K562 (cell line): ENCODE results near the gene OBSL1. TPM values are rescaled to one million over a fixed set of nuclear protein-coding genes. Genes with fewer than 3 reads are reported as not detected.

Experiments used
- CREB1 ChIP-seq, 2 experiments: sonication (generic) in 1 of 2; formaldehyde crosslinking in 1 of 2; IDR thresholded peaks; 2 replicates each; pipeline versions ENCODE4 v1.6.1 to v1.8.0; 2012 to 2022; ENCODE audit warnings: inconsistent platforms in 1 of 2, mild to moderate bottlenecking in 1 of 2, missing genetic modification reagents in 1 of 2, moderate library complexity in 1 of 2
- HMGN3 ChIP-seq: IDR thresholded peaks from 2 replicates; pipeline ENCODE4 v1.6.1; 2011; ENCODE audit warnings: borderline replicate concordance, low read depth, mild to moderate bottlenecking, mixed read lengths, low read length; ENCODE audit not compliant: insufficient read length; ENCODE audit errors: extremely low read depth
- RFX1 ChIP-seq: fragments of 450-650 bp; IDR thresholded peaks from 2 replicates; pipeline ENCODE4 v1.6.1; 2016; ENCODE audit warnings: mild to moderate bottlenecking, moderate library complexity
- SP1 ChIP-seq: sonication (generic); formaldehyde crosslinking; IDR thresholded peaks from 2 replicates; pipeline ENCODE4 v1.8.1; 2022; ENCODE audit warnings: mild to moderate bottlenecking, missing genetic modification reagents
- polyA plus RNA-seq, 8 experiments: library from polyadenylated mRNA; depleted of rRNA in 4 of 8; stranded (reverse) in 5 of 8; unstranded in 3 of 8; fragments of >200 nt; fragmentation: Nextera tagmentation in 2 of 8; fragmentation: Illumina TruSeq in 1 of 8; extraction: Ambion mirVana in 2 of 8; extraction: Trizol in 1 of 8; gene quantifications; 2 replicates each; pipeline versions ENCODE4 v1.2.1 to v1.2.3, GENCODE V29; 2011 to 2014; ENCODE audit warnings: inconsistent platforms in 1 of 8, missing spikeins in 1 of 8
- total RNA-seq, 7 experiments: library from RNA; depleted of rRNA in 6 of 7; stranded (reverse); fragments of >200 nt in 6 of 7; fragmentation: Illumina TruSeq in 2 of 7; extraction: Trizol in 2 of 7; gene quantifications; 2 replicates each; pipeline versions ENCODE4 v1.2.1 to v1.2.3, GENCODE V29; 2011 to 2021; ENCODE audit warnings: low replicate concordance in 1 of 7
- TF ChIP-seq, protein P1 (sequence below): sonication (generic); formaldehyde crosslinking; IDR thresholded peaks from 2 replicates; pipeline ENCODE4 v1.5.0; 2020; ENCODE audit warnings: missing genetic modification reagents
- TF ChIP-seq, protein P2 (sequence below), 3 experiments: IDR thresholded peaks in 2 of 3; conservative IDR thresholded peaks in 1 of 3; 2 replicates each; pipeline ENCODE4 v1.5.1; 2011 to 2012; ENCODE audit warnings: low read length in 3 of 3, mild to moderate bottlenecking in 3 of 3, control low read depth in 2 of 3, improper control_type of control experiment in 1 of 3, inconsistent platforms in 1 of 3, low read depth in 1 of 3, mixed read lengths in 1 of 3, moderate library complexity in 1 of 3; ENCODE audit not compliant: insufficient read depth in 2 of 3
- TF ChIP-seq, protein P3 (sequence below), 2 experiments: fragments of 450-650 bp; conservative IDR thresholded peaks; 2 replicates each; pipeline ENCODE4 v1.6.1; 2017; ENCODE audit warnings: mild to moderate bottlenecking in 2 of 2, moderate library complexity in 2 of 2
- TF ChIP-seq, protein P4 (sequence below), 2 experiments: IDR thresholded peaks; 2 replicates each; pipeline ENCODE4 v1.6.1; 2011; ENCODE audit warnings: borderline replicate concordance in 1 of 2, control low read depth in 1 of 2, low read depth in 1 of 2, low read length in 1 of 2, mild to moderate bottlenecking in 1 of 2, mixed read lengths in 1 of 2, moderate library complexity in 1 of 2; ENCODE audit not compliant: insufficient read depth in 1 of 2, insufficient read length in 1 of 2, poor library complexity in 1 of 2, severe bottlenecking in 1 of 2; ENCODE audit errors: extremely low read depth in 1 of 2
- TF ChIP-seq, protein P5 (sequence below), 2 experiments: fragments of 450-650 bp in 1 of 2; sonication (generic) in 1 of 2; formaldehyde crosslinking; conservative IDR thresholded peaks; 2 replicates each; pipeline versions ENCODE4 v1.4.0 to v1.8.1; 2020 to 2022; ENCODE audit warnings: mild to moderate bottlenecking in 1 of 2, missing genetic modification reagents in 1 of 2

OBSL1 gene
- total and polyA plus RNA-seq, 9 of the 15 experiments (the other 6 are each of a cell fraction or from before 2014, with no cell fraction given) = 1.2 to 26.6 (median 8.6) TPM

DNA sequence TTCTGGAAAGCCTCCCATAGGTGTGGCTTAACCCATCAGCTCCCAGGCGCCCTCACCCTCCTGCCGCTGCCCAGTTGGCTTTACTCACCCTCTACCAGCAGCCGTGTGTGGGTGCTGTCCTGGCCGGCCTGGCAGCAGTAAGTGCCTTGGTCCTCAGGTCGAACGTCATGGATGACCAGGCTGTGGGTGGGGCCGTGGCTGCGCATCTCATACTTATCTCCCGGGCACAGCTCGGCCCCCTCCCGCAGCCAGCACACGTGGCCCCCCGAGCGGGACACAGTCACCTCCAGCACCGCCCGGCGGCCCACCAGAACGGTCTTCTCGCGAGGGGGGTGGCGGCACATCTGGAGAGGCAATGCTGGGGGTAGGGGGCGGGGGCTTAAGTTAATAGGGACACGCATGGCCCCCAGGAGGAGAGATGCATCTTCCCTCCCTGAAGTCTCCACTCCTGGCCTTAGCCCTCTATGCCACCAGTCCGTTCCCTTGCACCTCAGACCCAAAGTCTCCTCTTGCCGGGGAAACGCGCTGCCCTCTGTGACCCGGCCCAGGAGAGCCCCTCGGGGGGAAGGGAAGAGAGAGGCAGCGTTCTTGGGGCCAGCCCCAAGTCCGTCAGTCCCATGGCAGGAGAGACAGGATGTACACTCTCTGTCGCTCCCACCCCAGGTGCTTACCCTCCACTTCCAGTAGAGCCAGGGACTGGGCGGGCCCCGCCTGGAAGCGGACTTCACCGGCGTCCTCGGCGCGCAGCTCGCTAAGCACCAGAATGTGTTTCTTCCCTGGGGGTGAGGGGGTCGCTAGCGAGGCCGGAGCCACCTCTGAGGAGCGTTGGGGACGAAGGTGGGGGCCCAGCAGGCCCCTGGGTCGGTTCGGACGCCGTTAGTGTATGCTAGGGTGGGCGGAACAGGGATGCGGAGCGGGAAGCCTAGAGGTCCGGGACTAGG is 19.6 kb downstream of the OBSL1 start (continued):
- TF ChIP-seq, protein P1, sequence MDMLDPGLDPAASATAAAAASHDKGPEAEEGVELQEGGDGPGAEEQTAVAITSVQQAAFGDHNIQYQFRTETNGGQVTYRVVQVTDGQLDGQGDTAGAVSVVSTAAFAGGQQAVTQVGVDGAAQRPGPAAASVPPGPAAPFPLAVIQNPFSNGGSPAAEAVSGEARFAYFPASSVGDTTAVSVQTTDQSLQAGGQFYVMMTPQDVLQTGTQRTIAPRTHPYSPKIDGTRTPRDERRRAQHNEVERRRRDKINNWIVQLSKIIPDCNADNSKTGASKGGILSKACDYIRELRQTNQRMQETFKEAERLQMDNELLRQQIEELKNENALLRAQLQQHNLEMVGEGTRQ = 0 out of 2 replicates have a peak, but pooled peaks have one; percentile 40
- TF ChIP-seq RFX1 = no peak
- TF ChIP-seq, protein P2, sequence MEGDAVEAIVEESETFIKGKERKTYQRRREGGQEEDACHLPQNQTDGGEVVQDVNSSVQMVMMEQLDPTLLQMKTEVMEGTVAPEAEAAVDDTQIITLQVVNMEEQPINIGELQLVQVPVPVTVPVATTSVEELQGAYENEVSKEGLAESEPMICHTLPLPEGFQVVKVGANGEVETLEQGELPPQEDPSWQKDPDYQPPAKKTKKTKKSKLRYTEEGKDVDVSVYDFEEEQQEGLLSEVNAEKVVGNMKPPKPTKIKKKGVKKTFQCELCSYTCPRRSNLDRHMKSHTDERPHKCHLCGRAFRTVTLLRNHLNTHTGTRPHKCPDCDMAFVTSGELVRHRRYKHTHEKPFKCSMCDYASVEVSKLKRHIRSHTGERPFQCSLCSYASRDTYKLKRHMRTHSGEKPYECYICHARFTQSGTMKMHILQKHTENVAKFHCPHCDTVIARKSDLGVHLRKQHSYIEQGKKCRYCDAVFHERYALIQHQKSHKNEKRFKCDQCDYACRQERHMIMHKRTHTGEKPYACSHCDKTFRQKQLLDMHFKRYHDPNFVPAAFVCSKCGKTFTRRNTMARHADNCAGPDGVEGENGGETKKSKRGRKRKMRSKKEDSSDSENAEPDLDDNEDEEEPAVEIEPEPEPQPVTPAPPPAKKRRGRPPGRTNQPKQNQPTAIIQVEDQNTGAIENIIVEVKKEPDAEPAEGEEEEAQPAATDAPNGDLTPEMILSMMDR (IDR thresholded peaks at IDR 0.05 in 2 of 3, conservative IDR thresholded peaks at IDR 0.05 in 1 of 3; ENCODE audit: insufficient read depth in 2 of 3, low read depth in 1 of 3, low read length in 3 of 3) = 0 out of 6 replicates have a peak, but pooled peaks of 1 of the 3 experiments have one; percentile 24
- TF ChIP-seq, protein P3, sequence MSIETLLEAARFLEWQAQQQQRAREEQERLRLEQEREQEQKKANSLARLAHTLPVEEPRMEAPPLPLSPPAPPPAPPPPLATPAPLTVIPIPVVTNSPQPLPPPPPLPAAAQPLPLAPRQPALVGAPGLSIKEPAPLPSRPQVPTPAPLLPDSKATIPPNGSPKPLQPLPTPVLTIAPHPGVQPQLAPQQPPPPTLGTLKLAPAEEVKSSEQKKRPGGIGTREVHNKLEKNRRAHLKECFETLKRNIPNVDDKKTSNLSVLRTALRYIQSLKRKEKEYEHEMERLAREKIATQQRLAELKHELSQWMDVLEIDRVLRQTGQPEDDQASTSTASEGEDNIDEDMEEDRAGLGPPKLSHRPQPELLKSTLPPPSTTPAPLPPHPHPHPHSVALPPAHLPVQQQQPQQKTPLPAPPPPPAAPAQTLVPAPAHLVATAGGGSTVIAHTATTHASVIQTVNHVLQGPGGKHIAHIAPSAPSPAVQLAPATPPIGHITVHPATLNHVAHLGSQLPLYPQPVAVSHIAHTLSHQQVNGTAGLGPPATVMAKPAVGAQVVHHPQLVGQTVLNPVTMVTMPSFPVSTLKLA (conservative IDR thresholded peaks at IDR 0.05) = peak; percentile 45 to 62; a peak in 2 of 4 replicates
- TF ChIP-seq CREB1 (IDR thresholded peaks at IDR 0.05) = peak; percentile 51; the same call in 1 of the 2 replicates
- TF ChIP-seq CREB1 (CRISPR knock-in tag; IDR thresholded peaks at IDR 0.05) = 0 out of 2 replicates have a peak, but pooled peaks have one; percentile 45
- TF ChIP-seq HMGN3 = peak; percentile 11
- TF ChIP-seq, protein P4, sequence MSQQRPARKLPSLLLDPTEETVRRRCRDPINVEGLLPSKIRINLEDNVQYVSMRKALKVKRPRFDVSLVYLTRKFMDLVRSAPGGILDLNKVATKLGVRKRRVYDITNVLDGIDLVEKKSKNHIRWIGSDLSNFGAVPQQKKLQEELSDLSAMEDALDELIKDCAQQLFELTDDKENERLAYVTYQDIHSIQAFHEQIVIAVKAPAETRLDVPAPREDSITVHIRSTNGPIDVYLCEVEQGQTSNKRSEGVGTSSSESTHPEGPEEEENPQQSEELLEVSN (IDR thresholded peaks at IDR 0.05; ENCODE audit: borderline replicate concordance in 1 of 2, extremely low read depth in 1 of 2, insufficient read depth in 1 of 2, insufficient read length in 1 of 2, low read depth in 1 of 2, low read length in 1 of 2, poor library complexity in 1 of 2, severe bottlenecking in 1 of 2) = peak in 1 of 2 experiments; percentile 60
- TF ChIP-seq SP1 (CRISPR knock-in tag) = no peak
- TF ChIP-seq, protein P5, sequence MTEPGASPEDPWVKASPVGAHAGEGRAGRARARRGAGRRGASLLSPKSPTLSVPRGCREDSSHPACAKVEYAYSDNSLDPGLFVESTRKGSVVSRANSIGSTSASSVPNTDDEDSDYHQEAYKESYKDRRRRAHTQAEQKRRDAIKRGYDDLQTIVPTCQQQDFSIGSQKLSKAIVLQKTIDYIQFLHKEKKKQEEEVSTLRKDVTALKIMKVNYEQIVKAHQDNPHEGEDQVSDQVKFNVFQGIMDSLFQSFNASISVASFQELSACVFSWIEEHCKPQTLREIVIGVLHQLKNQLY (CRISPR knock-in tag; conservative IDR thresholded peaks at IDR 0.05) = no peak
